Right ventricle myocardium superior (tissue), 1 donor: ENCODE results near the gene AFAP1. TPM values are rescaled to one million over a fixed set of nuclear protein-coding genes. Genes with fewer than 3 reads are reported as not detected.

Experiments
- ATAC-seq: fragments of 200-7000 bp; cut with Tn5 transposase; one replicate; pipeline ENCODE4 v1.9.1; 2020; ENCODE audit warnings: mild to moderate bottlenecking; ENCODE audit not compliant: poor library complexity
- DNase-seq: peaks from one replicate; pipeline ENCODE4 v3.0.0-alpha.2; 2020
- intact Hi-C: fragments of 100-400 bp; cut with DNase I; formaldehyde crosslinking; loops from one replicate; pipeline ENCODE4 v1.11.2; 2022
- total RNA-seq: library from RNA; stranded (reverse); fragmentation: NEBNext Ultra II Directional; extraction: Animal tissue kit (Norgen Biotek cat#: 25700); gene quantifications from one replicate; pipeline ENCODE4 v1.2.1, GENCODE V29; 2021
- donor health status: DM: no; HTN: yes; CAD: no; lungs with severe emphysema.

The AFAP1 gene
- total RNA-seq, 1 donor from 2014 or later, result 6.2 TPM

DNA sequence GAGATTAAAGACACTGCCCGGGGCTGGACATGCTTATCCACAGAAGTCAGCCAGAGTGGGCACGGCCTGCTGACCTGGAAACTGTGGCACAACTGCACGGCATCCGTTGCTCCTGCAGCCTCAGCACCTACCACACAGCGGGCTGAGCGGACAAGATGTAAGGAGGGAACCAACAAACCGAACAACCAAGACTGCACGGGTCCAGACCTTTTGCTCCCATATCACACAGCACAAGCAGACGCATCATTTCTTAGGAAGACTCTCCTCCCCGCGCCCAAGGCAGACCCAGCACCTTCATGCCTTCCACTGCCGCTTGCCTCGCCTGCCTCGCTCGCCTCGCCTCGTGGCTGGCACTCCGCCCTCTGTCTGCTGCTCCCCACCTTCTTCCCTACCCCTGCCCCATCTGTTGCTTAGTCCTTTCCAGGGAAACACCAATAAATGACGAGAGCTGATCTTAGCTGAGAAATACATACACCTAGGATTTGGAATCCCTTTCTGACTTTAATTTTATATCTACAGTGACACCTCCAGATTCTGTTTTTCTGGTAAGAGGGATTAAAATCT, 79.0 kb downstream of the AFAP1 start:
- no peak for ATAC-seq
- no peak for DNase-seq
- intact Hi-C loops, result no loop called here

DNA sequence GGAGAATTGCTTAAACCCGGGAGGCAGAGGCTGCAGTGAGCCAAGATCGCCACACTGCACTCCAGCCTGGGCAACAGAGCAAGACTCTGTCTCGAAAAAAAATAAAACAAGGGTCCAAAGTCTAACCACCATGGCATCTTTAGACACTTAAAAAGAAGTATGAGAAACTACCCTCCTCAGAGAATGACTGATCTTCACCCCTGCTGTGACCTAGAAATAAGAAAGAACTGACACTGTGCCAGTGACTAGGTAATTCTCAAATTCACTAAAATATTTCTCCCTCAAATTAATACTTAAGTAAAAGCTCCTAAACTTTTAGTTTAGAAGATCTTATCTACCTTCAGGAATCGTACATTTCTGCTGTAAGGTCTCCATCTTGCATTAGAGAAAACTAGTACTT, 80.3 kb downstream of the AFAP1 start:
- DNase-seq, result no peak
- intact Hi-C loops, result no loop called here
- no peak for ATAC-seq

DNA sequence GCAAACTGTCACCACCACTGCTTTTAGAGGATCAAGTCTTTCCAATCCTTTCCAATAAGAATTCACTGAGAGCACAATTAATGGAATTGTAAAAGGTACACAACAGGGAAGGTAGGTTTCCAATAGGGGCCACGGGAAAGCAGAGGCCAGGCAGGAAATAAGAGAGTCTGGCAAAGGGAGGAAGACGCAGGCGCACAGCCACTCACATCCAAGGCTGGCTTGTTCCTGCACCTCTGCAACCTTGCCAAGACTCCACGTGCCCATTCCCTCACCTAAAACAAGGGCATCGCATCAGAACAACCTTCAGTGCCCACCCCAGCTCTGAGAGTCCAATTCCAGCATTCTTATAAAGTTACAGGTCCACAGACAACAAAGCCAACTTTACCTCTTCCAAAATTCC, 81.2 kb downstream of the AFAP1 start:
- intact Hi-C loops, result no loop called here
- no peak for DNase-seq
- no peak for ATAC-seq

DNA sequence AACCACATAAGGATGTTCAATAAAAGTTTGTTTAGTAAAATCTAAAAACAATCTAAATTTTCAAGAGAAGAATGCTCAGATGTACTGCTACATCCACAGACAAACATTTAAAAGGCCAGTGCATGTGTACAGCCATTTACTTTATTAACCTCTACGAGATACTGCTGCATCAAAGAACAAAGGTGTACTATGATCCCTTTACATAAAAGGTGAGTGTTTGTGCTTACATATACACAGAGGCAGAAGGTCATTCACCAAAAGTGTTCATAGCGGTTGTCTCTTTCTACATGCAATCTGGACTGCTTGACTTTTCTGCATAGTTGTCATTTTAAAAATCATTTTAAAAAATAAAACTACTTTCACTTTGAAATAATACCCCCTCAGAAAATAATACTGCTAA, 81.7 kb downstream of the AFAP1 start:
- ATAC-seq (no peak), DNase-seq (no peak)
- intact Hi-C loops, result no loop called here

DNA sequence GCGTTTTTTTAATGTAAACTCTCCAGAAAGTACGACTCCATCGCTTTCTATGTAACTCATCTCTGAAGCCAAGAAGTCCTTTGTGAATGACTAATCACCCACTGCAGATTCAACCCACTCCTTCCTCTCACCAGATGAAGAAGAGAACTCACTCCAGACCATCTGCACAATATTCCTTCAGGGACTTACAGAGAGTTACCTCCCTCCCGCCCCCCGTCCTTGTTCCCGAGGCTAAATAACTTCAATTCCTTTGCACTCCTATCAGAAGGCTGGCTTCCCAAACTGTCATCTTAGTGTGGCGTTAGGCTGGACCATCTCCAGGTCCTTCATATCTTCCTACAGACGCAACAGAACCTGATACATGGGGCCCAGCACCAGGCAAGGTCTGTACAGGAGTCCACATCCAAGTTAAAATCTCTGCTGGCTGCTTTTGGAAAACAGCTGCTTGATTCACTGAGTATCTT, 82.4 kb downstream of the AFAP1 start:
- intact Hi-C loops, result no loop called here
- peak; percentile 65 for DNase-seq

DNA sequence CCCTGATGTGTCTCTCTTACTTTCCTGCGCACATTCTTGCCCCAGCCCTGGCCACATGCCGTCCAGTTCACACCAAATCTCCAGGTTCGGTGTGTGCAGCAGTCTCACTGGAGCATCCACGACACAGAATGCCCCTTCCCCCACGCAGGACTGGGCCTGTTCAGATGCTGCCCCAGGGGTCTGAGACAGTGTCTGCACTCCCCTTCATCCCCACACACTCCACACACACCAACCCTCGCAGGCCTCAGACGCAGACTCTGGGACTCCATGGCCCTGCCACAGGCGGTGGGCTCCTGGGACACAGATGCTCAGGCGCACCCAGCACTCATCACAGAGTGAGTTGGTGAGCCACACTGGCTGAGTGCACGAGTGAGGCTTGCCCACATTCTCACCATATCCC, 83.9 kb downstream of the AFAP1 start:
- intact Hi-C loops, result no loop called here
- ATAC-seq (no peak), DNase-seq (no peak)

More for the DNA sequence above, 82.4 kb downstream of the AFAP1 start:
- ATAC-seq, result peak; percentile 67

DNA sequence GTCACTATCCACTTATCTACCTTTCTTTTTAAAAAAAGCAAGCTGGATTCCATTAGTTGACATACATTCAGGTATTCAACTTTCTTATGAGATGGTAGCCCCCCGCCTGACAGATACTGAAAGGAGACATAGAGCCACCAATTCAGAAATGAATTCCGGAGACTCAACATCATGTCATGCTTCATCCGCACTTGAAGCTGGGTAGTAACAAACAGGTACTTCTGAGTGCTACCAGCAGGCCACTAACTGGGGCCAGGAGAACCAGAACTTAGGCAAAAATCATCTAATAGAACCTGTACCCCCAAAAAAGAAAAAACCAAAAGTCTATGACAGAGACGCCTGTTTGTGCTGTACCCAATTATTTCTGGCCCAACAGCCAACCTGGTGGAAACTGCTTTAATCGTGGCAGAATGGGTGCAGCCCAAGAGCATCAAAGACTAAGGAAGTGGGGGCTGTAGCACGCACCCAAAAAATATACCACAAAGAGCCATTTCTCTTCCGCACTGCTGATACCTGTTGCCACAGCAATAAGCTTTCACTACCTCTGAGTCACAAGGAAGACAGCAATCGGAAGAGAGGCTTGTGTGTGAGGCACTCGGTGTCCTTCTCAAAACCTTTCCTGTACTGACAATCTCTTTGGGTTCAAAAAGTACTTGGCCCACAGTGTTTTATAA, 84.8 kb downstream of the AFAP1 start:
- intact Hi-C loops, result no loop called here
- DNase-seq, result no peak
- no peak for ATAC-seq

DNA sequence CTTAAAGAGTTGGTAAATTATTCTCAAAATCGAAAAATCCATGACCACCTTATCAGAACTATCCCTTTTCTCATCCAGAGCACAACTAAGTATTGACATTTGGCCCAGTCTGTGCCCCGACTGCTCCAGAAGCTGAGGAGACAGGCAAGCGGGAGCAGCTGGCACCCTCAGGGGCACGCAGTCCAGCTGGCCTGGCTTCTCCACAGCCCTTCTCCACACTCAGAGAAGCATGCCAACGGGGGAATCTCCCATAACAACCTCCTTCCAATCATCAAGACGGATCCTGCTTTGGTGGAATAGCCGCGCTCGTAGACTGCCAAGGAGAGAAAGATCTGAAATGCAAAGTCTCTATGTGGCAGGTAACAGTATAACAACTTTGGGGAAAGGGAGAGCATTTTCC, 85.4 kb downstream of the AFAP1 start:
- DNase-seq (no peak), ATAC-seq (no peak)
- intact Hi-C loops, result no loop called here

DNA sequence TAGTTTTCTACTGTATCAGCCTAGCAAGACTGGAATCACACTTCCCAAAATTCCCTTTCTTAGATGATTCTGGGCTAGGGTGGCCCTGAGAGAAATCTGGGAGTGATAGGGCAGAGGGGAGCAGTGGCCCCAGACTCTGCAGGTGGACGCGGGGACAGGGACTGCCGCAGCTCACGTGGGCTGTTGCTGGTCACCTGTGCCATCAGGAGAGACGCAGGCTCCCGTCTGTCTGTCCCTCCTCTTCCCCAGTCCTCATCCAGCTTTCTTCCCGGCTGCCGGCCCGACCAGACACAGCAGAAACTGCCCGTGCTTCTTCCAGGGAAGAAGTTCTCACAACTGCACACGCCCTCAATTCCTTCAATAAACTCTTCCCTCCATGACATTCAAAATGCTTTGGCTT, 86.4 kb downstream of the AFAP1 start:
- intact Hi-C loops, result no loop called here
- ATAC-seq (no peak), DNase-seq (no peak)

DNA sequence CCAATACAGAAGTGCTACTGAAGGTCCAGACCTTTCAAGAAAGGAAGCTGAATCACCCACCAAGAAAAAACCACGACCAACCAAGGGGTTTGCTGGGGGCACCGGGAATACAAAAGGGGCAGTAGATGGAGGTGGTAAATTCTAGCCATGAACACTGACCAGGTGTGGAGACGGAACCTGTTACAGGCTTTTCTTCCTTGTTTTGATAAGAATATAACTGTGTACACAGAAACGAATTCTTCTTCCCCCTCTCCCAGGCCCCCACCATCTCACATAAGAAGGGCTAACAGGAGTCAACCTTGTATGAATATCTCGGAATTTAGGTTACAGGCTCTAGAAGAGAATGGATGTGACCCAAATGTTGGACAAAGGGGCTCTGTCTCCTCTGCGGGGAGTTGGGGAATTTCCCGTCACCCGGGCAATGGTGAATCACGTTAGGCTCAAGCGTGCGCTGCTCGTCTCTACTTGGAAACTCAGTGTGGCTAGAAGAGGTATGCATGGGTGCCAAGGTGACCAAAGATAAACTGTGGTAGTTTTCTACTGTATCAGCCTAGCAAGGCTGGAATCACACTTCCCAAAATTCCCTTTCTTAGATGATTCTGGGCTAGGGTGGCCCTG, 87.0 kb downstream of the AFAP1 start:
- no peak for DNase-seq
- intact Hi-C loops, result no loop called here
- peak; percentile 30 for ATAC-seq

DNA sequence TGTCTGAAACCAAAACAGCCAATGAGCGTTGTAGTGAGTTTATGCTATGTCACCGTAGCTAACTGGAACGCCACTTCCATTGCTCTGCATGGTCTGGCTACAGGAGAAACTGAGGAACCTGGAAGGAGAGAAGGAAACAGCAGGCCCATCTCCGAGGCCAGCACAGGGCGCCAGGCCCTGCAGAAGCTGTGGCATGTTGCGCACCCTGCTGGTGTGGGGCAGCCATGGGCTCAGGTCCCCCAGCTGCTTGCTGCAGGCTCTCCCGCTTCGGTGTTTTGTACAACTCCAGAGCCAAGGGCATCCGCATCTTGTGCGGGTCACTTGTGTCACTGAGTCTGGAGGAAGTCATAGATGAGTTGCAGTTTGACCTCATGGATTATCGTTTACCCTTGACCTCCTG, 89.2 kb downstream of the AFAP1 start:
- intact Hi-C loops, result no loop called here
- no peak for DNase-seq
- ATAC-seq, result no peak

DNA sequence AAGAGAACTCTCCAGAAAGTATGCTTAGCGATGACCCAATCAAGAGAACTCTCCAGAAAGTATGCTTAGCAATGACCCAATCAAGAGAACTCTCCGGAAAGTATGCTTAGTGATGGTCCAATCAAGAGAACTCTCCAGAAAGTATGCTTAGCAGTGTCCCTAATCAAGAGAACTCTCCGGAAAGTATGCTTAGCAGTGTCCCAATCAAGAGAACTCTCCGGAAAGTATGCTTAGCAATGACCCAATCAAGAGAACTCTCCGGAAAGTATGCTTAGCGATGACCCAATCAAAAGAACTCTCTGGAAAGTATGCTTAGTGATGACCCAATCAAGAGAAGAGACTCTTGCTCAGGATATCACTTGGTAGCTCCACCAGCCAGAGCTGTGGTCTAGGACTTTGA, 92.5 kb downstream of the AFAP1 start:
- DNase-seq (no peak), ATAC-seq (no peak)
- intact Hi-C loops, result loop anchor here (10.0 kb wide), 1 partner anchor 88 kb away; the partner anchor contains the start of gene AFAP1

DNA sequence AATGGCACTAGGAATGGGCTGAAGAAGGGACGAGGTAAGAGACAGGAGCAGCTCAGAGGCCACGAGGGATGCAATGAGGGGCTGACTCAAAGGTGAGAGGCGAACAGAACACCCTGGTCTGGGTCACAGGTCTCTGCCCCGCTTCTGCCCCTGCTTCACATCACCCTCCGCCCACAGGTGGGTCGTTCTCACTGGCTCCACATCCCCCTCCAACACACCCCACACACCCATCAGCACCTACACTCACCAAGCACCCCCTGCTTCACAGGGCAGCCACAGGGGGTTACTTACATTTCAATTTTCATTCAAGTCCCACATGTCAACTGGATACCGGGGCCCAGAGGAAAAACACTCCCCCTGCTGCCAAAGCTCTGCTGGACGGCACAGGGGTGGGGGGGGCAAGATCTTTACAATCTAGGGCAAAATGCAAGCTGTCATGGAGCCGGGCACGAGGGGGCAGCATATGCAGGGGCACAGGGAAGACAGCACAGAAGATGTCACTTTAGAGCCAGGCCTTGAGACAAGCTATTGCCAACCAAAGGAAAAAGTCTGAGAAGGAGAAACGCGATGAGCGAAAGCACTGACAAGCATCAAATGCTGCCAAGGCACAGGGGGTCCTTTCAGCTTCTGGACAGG, 94.0 kb downstream of the AFAP1 start:
- DNase-seq (no peak), ATAC-seq (no peak)
- intact Hi-C loops, result loop anchor here (10.0 kb wide), 1 partner anchor 89 kb away; the partner anchor contains the start of gene AFAP1

DNA sequence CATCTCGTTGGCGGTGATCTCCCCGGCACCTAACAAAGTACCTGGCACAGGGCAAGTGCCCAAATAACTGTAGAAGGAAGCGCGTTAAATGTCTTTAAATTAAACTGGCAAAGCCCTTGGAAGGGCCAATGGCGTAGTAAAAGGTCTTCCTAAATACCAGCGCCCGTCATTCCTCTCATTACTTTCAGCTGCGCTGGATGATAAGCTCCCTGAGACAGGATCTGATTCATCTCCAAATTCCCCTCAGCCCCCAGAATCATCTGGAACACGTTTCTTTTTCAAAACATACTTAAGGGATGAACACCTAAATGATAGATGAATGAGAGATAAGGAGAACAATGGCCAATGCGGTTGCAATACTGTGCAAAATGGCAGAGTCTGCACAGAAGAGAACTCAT, 95.1 kb downstream of the AFAP1 start:
- no peak for DNase-seq
- no peak for ATAC-seq
- intact Hi-C loops, result loop anchor here (10.0 kb wide), 1 partner anchor 90 kb away; the partner anchor contains the start of gene AFAP1

DNA sequence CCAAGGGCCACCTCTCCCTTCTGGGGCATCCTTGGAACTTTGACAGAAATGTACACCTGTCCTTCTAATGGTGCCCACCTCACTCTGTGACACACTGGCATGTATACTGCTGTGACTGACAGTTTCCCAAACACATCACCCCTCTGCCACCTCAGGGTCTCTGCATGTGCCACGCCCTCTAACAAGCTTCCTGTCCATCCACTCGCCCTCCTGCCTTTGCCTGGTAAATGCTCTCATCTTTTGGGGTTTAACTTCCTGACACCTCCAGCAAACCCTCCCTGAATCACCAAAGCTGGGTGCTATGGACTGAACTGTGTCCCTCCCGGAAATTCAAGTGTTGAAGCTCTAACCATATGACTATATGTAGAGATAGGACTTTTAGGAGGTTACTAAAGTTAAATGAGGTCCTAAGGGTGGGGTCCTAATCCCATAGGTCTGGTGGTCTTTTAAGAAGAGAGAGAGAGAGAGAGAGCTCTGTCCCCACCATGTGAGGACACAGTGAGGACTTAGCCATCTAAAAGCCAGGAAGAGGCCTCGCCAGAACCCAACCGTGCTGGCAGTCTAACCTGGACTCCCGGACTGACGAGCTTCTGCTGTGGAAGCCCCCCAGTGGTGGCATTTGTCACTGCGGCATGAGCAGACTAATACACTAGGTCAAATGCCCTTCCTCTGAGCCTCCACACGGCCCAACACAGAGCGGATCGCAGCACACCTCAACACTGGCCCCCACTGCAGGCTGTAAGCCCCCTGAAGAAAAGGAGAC, 95.6 kb downstream of the AFAP1 start:
- ATAC-seq (peak; percentile 52), DNase-seq (peak; percentile 86)
- intact Hi-C loops, result loop anchor here (10.0 kb wide), 1 partner anchor 91 kb away; the partner anchor contains the start of gene AFAP1

DNA sequence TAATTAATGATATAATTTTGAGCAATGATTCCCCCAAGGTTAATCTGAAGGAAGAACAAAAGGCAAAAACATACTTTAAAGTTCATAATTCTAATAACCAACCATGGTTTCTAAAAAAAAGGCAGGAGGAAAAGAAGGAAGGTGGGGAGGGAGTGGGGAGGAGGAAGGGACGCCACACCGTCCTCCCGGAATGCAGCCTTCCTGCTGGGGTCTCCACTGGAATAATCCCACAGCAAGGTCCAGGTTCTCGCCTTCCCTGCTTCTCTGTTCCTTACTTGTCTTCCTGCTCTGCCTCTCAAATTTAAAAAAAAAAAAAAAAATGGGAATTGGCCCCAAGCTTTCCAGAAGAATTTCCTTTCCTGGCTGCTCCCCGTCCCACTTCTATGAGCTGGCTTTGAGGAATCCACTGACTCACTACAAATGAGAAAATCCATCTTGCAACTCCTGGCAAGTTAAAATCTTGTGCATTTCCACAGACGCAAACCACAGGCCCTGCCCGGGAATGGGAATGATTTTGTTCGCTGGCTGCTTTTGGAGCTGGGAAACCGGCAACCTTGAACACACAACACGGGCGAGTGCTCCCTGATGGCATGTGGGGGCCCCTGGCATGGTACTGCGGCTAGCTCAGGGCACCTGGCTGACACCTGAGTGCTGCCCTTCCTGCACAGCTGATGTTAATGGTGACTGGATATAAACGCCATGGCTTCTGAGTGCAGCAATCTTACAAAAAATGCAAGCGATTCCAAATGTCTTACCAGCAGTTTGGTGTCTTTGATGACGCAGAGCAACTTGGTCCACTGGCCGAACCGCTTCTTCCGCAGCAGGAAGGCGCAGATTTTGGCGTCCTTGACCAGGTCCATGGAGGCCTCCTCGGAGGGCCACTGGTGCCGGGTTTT, 97.0 kb downstream of the AFAP1 start:
- peak; percentile 83 for ATAC-seq
- DNase-seq, result peak; percentile 64
- intact Hi-C loops, result loop anchor here (10.0 kb wide), 1 partner anchor 92 kb away; the partner anchor contains the start of gene AFAP1

DNA sequence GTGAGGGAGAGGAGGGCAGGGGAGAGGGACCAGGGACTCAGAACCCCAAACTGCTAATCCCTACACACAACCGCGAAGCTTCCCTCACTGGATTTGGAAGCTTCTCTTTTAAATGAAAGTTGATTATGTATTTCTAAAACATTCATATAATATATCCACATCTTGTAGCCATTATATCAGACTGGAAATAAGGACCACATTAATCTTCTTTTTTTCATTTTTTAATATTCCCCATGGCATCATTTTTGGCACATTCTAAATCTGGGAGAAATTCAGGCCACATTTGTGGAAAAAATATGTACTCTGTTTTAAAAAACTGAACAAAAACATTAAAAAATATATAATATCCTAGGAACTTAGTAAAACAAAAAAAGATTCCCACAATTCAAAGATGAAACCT, 97.8 kb downstream of the AFAP1 start:
- no peak for DNase-seq
- intact Hi-C loops, result loop anchor here (10.0 kb wide), 1 partner anchor 93 kb away; the partner anchor contains the start of gene AFAP1
- no peak for ATAC-seq

DNA sequence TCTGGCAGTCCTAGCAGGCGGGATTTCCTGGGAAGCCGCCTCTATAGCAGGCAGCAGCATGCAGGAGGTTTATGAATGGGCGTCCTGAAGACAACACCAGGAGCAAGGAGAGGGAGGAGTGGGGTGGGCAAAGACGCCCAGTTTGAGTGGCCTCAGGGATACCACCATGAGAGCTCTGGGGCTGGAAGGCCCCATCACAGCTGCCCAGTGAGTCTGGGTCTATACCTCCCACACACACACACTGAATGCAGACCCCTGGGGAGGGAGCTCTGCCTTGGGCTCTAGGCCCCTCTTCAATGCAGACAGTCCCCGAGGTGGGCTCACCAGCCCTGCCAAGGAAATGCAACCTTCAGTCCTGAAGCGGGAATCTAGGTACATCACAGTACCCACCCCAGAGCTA, 98.6 kb downstream of the AFAP1 start:
- intact Hi-C loops, result loop anchor here (10.0 kb wide), 1 partner anchor 94 kb away; the partner anchor contains the start of gene AFAP1
- ATAC-seq (no peak), DNase-seq (no peak)
